GM23338 (cell line): ENCODE data around the gene PDE4B. TPM values are rescaled to one million over a fixed set of nuclear protein-coding genes. Genes with fewer than 3 reads are reported as not detected.

Experiments used
- ATAC-seq: fragments of 200-7000 bp; cut with Tn5 transposase; 3 replicates; pipeline ENCODE4 v1.9.1; 2020
- DNase-seq: peaks from one replicate; pipeline ENCODE4 v3.0.0-alpha.2; 2015; ENCODE audit warnings: low spot score
- H2AFZ ChIP-seq: fragments of 200-600 bp; sonication (generic); 2 replicates; pipeline ENCODE4 v1.8.0; 2016; ENCODE audit warnings: antibody characterized with exemption, mild to moderate bottlenecking, moderate library complexity
- H3F3A ChIP-seq: fragments of 200-600 bp; sonication (generic); replicated peaks from 2 replicates; pipeline ENCODE4 v1.8.0; 2017; ENCODE audit warnings: antibody characterized with exemption, mixed run types, low read depth
- H3K27ac ChIP-seq: fragments of 200-600 bp; sonication (generic); 2 replicates; pipeline ENCODE4 v1.6.1; 2016; ENCODE audit warnings: low read depth
- H3K27me3 ChIP-seq: fragments of 200-600 bp; sonication (generic); 2 replicates; pipeline ENCODE4 v1.8.0; 2016; ENCODE audit warnings: mild to moderate bottlenecking, mixed run types, moderate library complexity; ENCODE audit not compliant: insufficient read depth
- H3K36me3 ChIP-seq: fragments of 200-600 bp; sonication (generic); 2 replicates; pipeline ENCODE4 v1.8.0; 2016; ENCODE audit warnings: mild to moderate bottlenecking; ENCODE audit not compliant: insufficient read depth
- H3K4me1 ChIP-seq: fragments of 200-600 bp; sonication (generic); 2 replicates; pipeline ENCODE4 v1.8.0; 2016; ENCODE audit warnings: mild to moderate bottlenecking, moderate library complexity; ENCODE audit not compliant: insufficient read depth
- H3K4me2 ChIP-seq: fragments of 200-600 bp; sonication (generic); 2 replicates; pipeline ENCODE4 v1.7.1; 2017; ENCODE audit warnings: mixed run types
- H3K4me3 ChIP-seq: fragments of 200-600 bp; sonication (generic); 2 replicates; pipeline ENCODE4 v1.6.1; 2016; ENCODE audit warnings: mixed run types
- H3K79me2 ChIP-seq: fragments of 200-600 bp; sonication (generic); replicated peaks from 2 replicates; pipeline ENCODE4 v1.8.0; 2017; ENCODE audit warnings: mild to moderate bottlenecking; ENCODE audit not compliant: insufficient read depth
- H3K9me2 ChIP-seq: fragments of 200-600 bp; sonication (generic); 2 replicates; pipeline ENCODE4 v1.8.0; 2017; ENCODE audit not compliant: insufficient read depth
- H4K20me1 ChIP-seq: fragments of 200-600 bp; sonication (generic); replicated peaks from 2 replicates; pipeline ENCODE4 v1.8.0; 2017; ENCODE audit warnings: mild to moderate bottlenecking; ENCODE audit not compliant: insufficient read depth
- H3K27ac Mint-ChIP-seq: 2 replicates; pipeline ENCODE4 v1.8.0; 2020; ENCODE audit warnings: inconsistent platforms, mild to moderate bottlenecking, moderate library complexity, mixed read lengths
- H3K27me3 Mint-ChIP-seq: 3 replicates; pipeline ENCODE4 v1.8.0; 2022; ENCODE audit warnings: low read depth, mild to moderate bottlenecking, moderate library complexity, mixed read lengths, inconsistent platforms; ENCODE audit not compliant: insufficient read depth, poor library complexity
- H3K36me3 Mint-ChIP-seq: 3 replicates; pipeline ENCODE4 v1.8.0; 2021; ENCODE audit warnings: low read depth, mild to moderate bottlenecking, inconsistent platforms, moderate library complexity, mixed read lengths
- H3K4me1 Mint-ChIP-seq: 3 replicates; pipeline ENCODE4 v1.8.0; 2020; ENCODE audit warnings: mild to moderate bottlenecking, inconsistent platforms, mixed read lengths
- H3K4me3 Mint-ChIP-seq: 3 replicates; pipeline ENCODE4 v1.8.0; 2021; ENCODE audit warnings: moderate library complexity, mild to moderate bottlenecking, inconsistent platforms, mixed read lengths
- H3K9me3 Mint-ChIP-seq: 3 replicates; pipeline ENCODE4 v1.8.0; 2020; ENCODE audit warnings: moderate library complexity, mild to moderate bottlenecking, inconsistent platforms, mixed read lengths
- CREB1 ChIP-seq: fragments of 250-450 bp; sonication (Bioruptor Pico); IDR thresholded peaks from 2 replicates; pipeline ENCODE4 v1.5.0; 2020; ENCODE audit warnings: low read depth, mild to moderate bottlenecking, moderate library complexity
- CTCF ChIP-seq, 2 experiments: fragments of 200-600 bp in 1 of 2; sonication (generic) in 1 of 2; conservative IDR thresholded peaks; 2 replicates each; pipeline versions ENCODE4 v1.5.1 to v1.6.1; 2016 to 2017; ENCODE audit warnings: antibody characterized with exemption in 2 of 2, low read depth in 2 of 2, mild to moderate bottlenecking in 2 of 2, moderate library complexity in 1 of 2
- EZH2 ChIP-seq: fragments of 200-600 bp; sonication (generic); IDR thresholded peaks from one replicate; pipeline ENCODE4 v1.8.0; 2017; ENCODE audit warnings: antibody characterized with exemption, mild to moderate bottlenecking, low read depth; ENCODE audit not compliant: unreplicated experiment
- NANOG ChIP-seq: IDR thresholded peaks from 2 replicates; pipeline ENCODE4 v1.6.1; 2016; ENCODE audit warnings: antibody characterized with exemption, borderline replicate concordance
- REST ChIP-seq: IDR thresholded peaks from one replicate; pipeline ENCODE4 v1.6.1; 2018; ENCODE audit warnings: antibody characterized with exemption; ENCODE audit not compliant: unreplicated experiment
- polyA plus RNA-seq: library from polyadenylated mRNA; unstranded; fragments of >200 nt; fragmentation: Nextera tagmentation; extraction: Ambion mirVana; gene quantifications from 2 replicates; pipeline ENCODE4 v1.2.1, GENCODE V29; 2016
- total RNA-seq: library from RNA; depleted of rRNA; stranded (reverse); fragments of >200 nt; shearing (Covaris generic); gene quantifications from 2 replicates; pipeline ENCODE4 v1.2.3, GENCODE V29; 2014
- TF ChIP-seq, protein P1 (sequence below): fragments of 250-450 bp; sonication (Bioruptor Pico); IDR thresholded peaks from 2 replicates; pipeline ENCODE4 v1.5.0; 2020; ENCODE audit warnings: mild to moderate bottlenecking, moderate library complexity

The PDE4B gene
- total and polyA plus RNA-seq, 2 experiments from 2014 or later, result 14.0 to 25.6 TPM

- Histone ChIP-seq H3K4me3 (no peak overlapping the region), H3K4me1 (no peaks in the 10 kb centered on the region), H3F3A (no peaks in the 10 kb centered on the region), H3K36me3 (no peaks in the 10 kb centered on the region), H3K4me2 (no peak overlapping the region), H3K27ac (no peak overlapping the region), H3K27me3 (peaks cover 42% of the 10 kb centered on the region), H2AFZ (no peak overlapping the region), H3K9me2 (no peaks in the 10 kb centered on the region), H3K79me2 (no peaks in the 10 kb centered on the region), H4K20me1 (no peaks in the 10 kb centered on the region; the same call in 1 of the 2 replicates)
- Mint-ChIP-seq H3K4me3 (no peak overlapping the region), H3K4me1 (peaks cover 4% of the 10 kb centered on the region), H3K9me3 (peaks cover 7% of the 10 kb centered on the region; the same call in 1 of the 3 replicates), H3K36me3 (no peaks in the 10 kb centered on the region; the same call in 2 of the 3 replicates), H3K27ac (no peak overlapping the region), H3K27me3 (peaks cover 26% of the 10 kb centered on the region)
- ATAC-seq, result no peak
- TF ChIP-seq REST, result no peak
- TF ChIP-seq NANOG, result no peak
- TF ChIP-seq CREB1 (CRISPR knock-in tag), result no peak
- no peak for TF ChIP-seq EZH2
- TF ChIP-seq, protein P1, sequence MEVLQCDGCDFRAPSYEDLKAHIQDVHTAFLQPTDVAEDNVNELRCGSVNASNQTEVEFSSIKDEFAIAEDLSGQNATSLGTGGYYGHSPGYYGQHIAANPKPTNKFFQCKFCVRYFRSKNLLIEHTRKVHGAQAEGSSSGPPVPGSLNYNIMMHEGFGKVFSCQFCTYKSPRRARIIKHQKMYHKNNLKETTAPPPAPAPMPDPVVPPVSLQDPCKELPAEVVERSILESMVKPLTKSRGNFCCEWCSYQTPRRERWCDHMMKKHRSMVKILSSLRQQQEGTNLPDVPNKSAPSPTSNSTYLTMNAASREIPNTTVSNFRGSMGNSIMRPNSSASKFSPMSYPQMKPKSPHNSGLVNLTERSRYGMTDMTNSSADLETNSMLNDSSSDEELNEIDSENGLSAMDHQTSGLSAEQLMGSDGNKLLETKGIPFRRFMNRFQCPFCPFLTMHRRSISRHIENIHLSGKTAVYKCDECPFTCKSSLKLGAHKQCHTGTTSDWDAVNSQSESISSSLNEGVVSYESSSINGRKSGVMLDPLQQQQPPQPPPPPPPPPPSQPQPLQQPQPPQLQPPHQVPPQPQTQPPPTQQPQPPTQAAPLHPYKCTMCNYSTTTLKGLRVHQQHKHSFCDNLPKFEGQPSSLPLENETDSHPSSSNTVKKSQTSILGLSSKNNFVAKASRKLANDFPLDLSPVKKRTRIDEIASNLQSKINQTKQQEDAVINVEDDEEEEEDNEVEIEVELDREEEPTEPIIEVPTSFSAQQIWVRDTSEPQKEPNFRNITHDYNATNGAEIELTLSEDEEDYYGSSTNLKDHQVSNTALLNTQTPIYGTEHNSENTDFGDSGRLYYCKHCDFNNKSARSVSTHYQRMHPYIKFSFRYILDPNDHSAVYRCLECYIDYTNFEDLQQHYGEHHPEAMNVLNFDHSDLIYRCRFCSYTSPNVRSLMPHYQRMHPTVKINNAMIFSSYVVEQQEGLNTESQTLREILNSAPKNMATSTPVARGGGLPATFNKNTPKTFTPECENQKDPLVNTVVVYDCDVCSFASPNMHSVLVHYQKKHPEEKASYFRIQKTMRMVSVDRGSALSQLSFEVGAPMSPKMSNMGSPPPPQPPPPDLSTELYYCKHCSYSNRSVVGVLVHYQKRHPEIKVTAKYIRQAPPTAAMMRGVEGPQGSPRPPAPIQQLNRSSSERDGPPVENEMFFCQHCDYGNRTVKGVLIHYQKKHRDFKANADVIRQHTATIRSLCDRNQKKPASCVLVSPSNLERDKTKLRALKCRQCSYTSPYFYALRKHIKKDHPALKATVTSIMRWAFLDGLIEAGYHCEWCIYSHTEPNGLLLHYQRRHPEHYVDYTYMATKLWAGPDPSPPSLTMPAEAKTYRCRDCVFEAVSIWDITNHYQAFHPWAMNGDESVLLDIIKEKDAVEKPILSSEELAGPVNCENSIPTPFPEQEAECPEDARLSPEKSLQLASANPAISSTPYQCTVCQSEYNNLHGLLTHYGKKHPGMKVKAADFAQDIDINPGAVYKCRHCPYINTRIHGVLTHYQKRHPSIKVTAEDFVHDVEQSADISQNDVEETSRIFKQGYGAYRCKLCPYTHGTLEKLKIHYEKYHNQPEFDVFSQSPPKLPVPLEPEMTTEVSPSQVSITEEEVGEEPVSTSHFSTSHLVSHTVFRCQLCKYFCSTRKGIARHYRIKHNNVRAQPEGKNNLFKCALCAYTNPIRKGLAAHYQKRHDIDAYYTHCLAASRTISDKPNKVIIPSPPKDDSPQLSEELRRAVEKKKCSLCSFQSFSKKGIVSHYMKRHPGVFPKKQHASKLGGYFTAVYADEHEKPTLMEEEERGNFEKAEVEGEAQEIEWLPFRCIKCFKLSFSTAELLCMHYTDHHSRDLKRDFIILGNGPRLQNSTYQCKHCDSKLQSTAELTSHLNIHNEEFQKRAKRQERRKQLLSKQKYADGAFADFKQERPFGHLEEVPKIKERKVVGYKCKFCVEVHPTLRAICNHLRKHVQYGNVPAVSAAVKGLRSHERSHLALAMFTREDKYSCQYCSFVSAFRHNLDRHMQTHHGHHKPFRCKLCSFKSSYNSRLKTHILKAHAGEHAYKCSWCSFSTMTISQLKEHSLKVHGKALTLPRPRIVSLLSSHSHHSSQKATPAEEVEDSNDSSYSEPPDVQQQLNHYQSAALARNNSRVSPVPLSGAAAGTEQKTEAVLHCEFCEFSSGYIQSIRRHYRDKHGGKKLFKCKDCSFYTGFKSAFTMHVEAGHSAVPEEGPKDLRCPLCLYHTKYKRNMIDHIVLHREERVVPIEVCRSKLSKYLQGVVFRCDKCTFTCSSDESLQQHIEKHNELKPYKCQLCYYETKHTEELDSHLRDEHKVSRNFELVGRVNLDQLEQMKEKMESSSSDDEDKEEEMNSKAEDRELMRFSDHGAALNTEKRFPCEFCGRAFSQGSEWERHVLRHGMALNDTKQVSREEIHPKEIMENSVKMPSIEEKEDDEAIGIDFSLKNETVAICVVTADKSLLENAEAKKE (CRISPR knock-in tag), result no peak
- no peak for TF ChIP-seq CTCF (conservative IDR thresholded peaks at IDR 0.05; ENCODE audit: low read depth in 2 of 2)
- DNase-seq, result no peak
Measured at GRCh38 chr1:65788762-65789161, 3.9 kb upstream of the PDE4B start.
